Neutrophil (primary cell): ENCODE results near the gene TJP1.

Experiments
- H3K27ac ChIP-seq: fragments of 200-600 bp; sonication (generic); 2 replicates; pipeline ENCODE4 v1.5.1; 2016; ENCODE audit warnings: mild to moderate bottlenecking, moderate library complexity
- H3K27me3 ChIP-seq: fragments of 200-600 bp; sonication (generic); 2 replicates; pipeline ENCODE4 v1.6.0; 2016; ENCODE audit warnings: mild to moderate bottlenecking
- H3K36me3 ChIP-seq: fragments of 200-600 bp; sonication (generic); 2 replicates; pipeline ENCODE4 v1.5.1; 2017
- H3K4me1 ChIP-seq, 2 experiments: fragments of 200-600 bp in 1 of 2; sonication (generic) in 1 of 2; 1 replicate in 1 of 2; 2 replicates in 1 of 2; pipeline versions ENCODE4 v1.5.1 to v1.6.1; 2013 to 2016; ENCODE audit warnings: low read depth in 1 of 2, low read length in 1 of 2, mild to moderate bottlenecking in 1 of 2, moderate library complexity in 1 of 2; ENCODE audit not compliant: control insufficient read depth in 1 of 2, insufficient read depth in 1 of 2
- H3K4me3 ChIP-seq, 2 experiments: fragments of 200-600 bp in 1 of 2; sonication (generic) in 1 of 2; 1 replicate in 1 of 2; 2 replicates in 1 of 2; pipeline ENCODE4 v1.5.1; 2013 to 2016; ENCODE audit warnings: low read depth in 1 of 2, low read length in 1 of 2, mild to moderate bottlenecking in 1 of 2, moderate library complexity in 1 of 2
- H3K9me3 ChIP-seq: fragments of 200-600 bp; sonication (generic); 2 replicates; pipeline ENCODE4 v1.5.1; 2016
- TF ChIP-seq, protein P1 (sequence below): fragments of 200-600 bp; sonication (generic); IDR thresholded peaks from 2 replicates; pipeline ENCODE4 v1.5.1; 2016; ENCODE audit warnings: antibody characterized with exemption

TJP1 gene

DNA sequence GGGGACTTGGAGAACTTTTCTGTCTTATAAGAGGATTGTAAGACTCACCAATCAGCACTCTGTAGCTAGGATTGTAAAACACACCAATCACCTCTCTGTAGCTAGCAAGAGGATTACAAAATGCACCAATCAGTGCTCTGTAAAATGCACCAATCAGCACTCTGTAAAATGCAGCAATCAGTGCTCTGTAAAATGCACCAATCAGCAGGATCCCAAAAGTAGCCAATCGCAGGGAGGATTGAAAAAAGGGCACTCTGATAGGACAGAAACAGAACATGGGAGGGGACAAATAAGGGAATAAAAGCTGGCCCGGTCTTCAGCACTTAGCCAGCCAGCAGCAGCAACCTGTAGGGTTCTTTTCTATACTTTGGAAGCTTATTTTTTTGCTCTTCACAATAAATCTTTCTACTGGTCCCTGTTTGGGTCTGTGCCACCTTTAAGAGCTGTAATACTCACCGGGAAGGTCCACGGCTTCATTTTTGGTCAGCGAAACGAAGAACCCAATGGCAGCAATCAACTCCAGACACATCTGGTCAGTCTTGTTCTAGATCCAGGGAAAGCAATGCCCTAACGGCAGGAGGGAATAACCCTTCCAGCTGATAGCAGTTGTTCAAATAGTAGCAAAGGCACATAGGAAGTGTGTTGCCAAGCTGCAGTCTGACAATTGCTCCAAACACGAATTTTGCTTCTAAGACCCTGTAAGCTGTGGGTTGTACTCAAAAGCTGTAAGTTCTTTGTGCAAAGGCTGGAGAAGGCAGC, 135.6 kb downstream of the TJP1 start:
- TF ChIP-seq, protein P1, sequence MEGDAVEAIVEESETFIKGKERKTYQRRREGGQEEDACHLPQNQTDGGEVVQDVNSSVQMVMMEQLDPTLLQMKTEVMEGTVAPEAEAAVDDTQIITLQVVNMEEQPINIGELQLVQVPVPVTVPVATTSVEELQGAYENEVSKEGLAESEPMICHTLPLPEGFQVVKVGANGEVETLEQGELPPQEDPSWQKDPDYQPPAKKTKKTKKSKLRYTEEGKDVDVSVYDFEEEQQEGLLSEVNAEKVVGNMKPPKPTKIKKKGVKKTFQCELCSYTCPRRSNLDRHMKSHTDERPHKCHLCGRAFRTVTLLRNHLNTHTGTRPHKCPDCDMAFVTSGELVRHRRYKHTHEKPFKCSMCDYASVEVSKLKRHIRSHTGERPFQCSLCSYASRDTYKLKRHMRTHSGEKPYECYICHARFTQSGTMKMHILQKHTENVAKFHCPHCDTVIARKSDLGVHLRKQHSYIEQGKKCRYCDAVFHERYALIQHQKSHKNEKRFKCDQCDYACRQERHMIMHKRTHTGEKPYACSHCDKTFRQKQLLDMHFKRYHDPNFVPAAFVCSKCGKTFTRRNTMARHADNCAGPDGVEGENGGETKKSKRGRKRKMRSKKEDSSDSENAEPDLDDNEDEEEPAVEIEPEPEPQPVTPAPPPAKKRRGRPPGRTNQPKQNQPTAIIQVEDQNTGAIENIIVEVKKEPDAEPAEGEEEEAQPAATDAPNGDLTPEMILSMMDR, result no peak
- Histone ChIP-seq H3K27ac (no peak overlapping the region), H3K9me3 (no peaks in the 10 kb centered on the region), H3K4me3 (no peak overlapping the region), H3K27me3 (no peaks in the 10 kb centered on the region), H3K36me3 (no peaks in the 10 kb centered on the region), H3K4me1 (no peaks in the 10 kb centered on the region)

DNA sequence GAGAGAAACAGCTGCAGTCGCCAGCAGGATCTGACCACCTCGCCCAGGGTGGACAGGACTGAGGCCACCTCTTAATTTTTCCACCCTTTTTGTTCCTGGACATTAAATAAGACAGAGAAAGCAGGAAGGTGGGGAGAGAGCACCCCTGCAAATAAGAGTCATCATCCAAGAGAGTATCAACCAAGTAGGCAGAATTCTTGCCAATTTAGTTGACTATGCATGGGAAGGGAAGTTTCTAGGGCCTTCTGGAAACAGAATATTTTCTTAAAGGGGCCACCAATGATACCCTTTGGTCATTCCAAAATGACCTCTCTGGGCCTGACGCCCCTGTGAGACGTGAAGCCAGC, 136.2 kb downstream of the TJP1 start:
- H3K27me3 ChIP-seq, result no peaks in the 10 kb centered on the region
- H3K4me3 ChIP-seq, result no peak overlapping the region
- no peaks in the 10 kb centered on the region for H3K36me3 ChIP-seq
- no peaks in the 10 kb centered on the region for H3K4me1 ChIP-seq
- TF ChIP-seq, protein P1, result no peak
- no peaks in the 10 kb centered on the region for H3K9me3 ChIP-seq
- no peak overlapping the region for H3K27ac ChIP-seq

DNA sequence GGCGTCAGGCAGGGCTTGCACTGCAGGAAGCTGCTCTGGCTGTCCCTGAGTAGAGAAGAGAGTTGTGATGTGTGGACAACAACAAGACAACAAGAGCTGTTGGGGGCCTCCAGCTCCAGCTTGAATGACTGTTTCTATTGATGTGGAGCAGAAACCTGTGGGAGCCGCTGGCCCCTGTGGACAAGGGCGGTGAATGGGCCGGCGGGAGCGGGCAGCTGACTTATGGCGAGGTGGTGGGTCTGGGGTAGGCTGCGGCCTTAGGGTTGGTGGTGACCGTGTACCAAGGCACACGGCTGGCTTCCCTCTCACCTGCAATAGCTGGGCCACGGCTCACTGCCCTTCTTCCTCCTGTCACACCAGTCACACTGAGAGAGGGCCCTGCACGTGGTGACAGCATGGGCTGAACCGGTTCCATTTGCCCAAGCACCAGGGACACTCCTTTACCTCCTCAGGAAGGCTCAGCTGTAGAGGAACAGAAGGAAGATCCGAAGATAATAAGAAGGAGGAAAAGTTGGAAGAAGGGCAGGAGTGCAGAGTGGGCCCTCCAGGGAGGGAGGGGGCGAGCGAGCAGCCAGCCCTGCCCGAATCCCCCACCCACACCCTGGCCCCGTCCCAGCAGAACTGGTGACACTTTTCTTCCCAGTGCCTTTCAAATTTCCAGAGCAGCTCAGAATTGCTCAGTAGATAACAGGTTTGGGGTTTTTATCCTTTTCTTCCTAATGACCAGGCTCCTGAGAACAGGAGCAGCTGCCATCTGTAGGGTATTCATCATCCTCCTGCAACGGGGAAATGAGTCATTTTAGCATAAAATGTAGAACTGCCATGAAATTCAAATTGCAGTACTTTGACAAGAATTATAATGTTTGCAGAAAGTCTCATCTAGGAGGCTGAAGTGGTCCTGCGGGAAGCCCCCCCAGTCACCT, 136.9 kb downstream of the TJP1 start:
- no peaks in the 10 kb centered on the region for H3K4me1 ChIP-seq
- TF ChIP-seq, protein P1, result no peak

DNA sequence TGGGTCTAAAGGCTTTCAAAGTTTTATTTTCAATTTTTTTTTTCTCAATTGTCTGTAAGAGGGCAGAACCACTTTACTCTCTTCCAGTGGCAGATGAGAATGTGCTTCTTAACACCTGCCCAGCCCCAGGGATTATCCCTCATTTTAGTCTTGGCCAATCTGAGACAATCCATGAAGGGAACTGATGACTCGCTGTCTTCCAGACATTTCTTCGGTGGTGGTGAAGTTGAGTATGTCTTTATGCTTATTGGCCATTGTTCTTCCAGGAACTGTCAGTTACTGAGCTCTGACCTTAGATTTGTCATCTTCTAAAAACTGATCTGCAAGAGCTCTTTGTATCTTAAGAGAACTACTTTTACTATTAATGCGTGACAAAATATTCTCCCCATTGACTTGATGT, 139.5 kb downstream of the TJP1 start:
- Histone ChIP-seq H3K4me1 (no peaks in the 10 kb centered on the region), H3K27me3 (peaks cover 5% of the 10 kb centered on the region), H3K36me3 (no peaks in the 10 kb centered on the region), H3K9me3 (no peaks in the 10 kb centered on the region), H3K4me3 (no peak overlapping the region), H3K27ac (no peak overlapping the region)
- TF ChIP-seq, protein P1, result no peak

More for the DNA sequence above, 136.9 kb downstream of the TJP1 start:
- Histone ChIP-seq H3K36me3 (no peaks in the 10 kb centered on the region), H3K27me3 (no peaks in the 10 kb centered on the region), H3K9me3 (no peaks in the 10 kb centered on the region), H3K4me3 (no peak overlapping the region), H3K27ac (no peak overlapping the region)

DNA sequence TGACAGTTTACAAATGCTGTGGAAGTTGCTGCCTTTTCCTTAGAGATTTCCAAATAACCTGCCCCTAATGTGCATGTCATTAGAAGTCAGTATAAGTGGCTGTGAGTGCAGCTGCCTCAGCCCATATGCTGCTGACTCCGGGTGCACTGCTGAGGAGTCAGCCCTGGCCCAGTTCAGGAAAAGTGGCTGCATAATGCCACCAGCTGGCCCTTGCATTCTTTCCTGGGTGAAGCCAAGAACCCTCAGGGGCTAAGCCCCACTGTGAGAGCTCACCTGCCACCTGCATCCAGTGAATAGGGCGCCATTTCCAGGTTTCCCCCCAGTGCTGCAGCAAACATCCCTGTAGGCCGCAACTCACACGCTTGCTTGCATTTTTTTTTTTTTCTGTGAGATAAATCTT, 139.9 kb downstream of the TJP1 start:
- Histone ChIP-seq H3K36me3 (no peaks in the 10 kb centered on the region), H3K4me3 (no peak overlapping the region), H3K9me3 (no peaks in the 10 kb centered on the region), H3K27ac (no peak overlapping the region), H3K27me3 (peaks cover 8% of the 10 kb centered on the region), H3K4me1 (no peaks in the 10 kb centered on the region)
- TF ChIP-seq, protein P1, result no peak
